Superior temporal gyrus (tissue), 1 donor: ENCODE data around the gene GNG3.

Source experiments
- DNase-seq: peaks from one replicate; pipeline ENCODE4 v3.0.0-alpha.2; 2016; ENCODE audit errors: extremely low spot score

GNG3 gene

GRCh38 chr11:62757846-62758788, 50.6 kb downstream of the GNG3 start:
- DNase-seq = peak; percentile 28
